Fibroblast of gingiva (primary cell): Measurements from ENCODE around the gene USP33.
"Not testable (repeated sequence)": the region's sequence is repeated elsewhere in the genome, so short reads cannot be mapped to it uniquely, and the experiment has no call there.

Experiments used
- DNase-seq: peaks from one replicate; pipeline ENCODE4 v3.0.0-alpha.2; 2011; ENCODE audit warnings: low read depth

USP33 gene

DNA sequence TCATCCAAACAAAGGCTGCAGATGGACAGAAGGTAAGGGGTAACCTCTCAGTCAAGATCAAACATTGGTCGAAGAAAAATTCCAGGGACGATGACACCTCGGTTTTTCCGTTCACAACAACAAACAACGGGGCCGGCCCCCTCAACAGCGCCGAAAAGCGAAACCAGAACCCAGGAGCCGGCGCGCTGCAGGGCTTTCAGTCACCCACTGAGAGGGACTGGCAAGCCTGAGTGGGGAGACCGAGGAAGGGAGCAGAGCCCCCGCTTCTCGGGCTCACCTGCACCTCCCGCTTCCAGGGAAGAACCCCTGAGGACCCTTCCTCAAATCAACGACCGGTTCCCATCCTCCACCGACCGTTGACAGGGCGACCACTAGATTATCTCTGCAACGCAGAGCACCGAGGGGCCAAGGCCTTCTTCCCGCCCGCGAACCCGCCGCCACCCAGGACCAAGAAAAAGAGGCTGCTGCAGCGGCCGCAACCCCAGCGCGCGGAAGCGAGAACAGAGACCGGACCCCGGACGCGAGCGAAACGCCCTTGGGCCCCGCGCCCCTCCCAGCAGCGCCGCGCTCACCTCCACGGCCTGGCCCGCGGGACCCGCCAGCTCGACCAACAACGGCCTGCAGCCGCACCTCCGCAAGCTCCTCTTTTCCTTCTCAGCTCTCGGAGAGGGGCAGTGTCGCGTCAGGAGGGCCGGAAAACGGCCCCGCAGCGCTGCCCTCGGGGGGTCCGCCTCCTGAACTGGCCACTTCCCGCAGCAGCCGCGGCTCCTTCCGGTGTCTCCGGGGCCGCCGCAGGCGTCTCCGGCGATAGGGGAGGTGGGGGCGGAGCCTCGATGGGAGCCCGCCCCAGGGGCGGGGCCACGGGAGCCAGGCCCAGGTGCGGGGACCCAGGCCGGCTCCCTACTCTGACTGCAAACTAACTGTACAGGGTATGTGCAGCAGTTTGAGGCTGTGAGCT is at the start of gene USP33:
TSS of gene USP33 (minus strand) at position 782 of the 958 bp plus-strand sequence. CDS start 18,155 bp downstream, outside the sequence.
- DNase-seq, result peak; percentile 71

DNA sequence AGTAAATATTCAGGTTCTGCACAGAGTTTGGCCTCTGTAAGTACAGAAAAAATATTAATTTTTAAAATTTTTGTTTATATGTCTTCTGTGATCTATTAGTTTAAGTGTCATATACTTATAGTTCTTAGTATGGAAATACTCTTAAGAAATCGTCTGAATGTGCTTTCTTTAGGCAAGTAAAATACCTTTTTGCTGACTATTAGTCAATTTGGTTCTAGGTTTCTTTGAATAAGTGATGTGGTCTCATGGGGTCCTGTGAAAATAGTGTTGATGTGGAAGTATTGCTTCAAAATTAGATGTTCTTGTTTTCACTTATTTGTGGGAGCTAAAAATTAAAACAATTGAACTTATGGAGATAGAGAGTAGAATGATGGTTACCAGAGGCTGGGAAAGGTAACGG is 43.7 kb upstream of the USP33 start:
- DNase-seq, result no peak

DNA sequence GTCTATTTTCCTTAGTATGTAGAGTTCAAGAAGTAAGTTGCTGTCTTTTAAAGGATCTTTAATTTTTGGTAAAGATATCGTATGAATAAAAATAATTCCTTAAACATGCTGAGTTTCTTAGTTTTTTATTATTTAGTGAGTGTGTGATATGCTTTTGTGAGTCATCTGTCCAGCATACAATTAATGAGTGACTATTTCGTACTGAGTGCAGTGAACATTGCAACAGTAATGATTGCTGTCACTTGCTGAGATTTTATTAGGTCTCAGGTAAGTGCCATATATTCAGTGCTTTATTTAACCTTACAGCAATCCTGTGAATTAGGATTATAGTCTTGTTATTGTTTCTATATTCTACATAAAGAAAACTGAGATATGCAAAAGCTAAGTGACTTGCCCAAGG is 42.4 kb upstream of the USP33 start:
- no peak for DNase-seq

DNA sequence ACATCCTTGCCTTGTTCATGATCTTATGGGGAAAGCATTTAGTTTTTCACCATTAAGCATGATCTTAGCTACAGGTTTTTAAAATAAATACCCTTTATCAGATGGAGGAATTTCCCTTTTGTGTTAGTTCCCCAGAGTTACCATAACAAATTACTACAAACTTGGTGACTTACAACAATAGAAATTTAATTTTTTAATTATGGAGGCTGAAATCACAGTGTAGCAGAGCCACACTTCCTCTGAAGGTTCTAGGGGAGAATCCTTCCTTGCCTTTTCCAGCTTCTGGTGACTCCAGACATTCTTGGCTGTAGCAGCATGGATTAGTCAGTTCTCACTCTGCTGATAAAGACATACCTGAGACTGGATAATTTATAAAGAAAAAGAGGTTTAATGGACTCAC is 38.3 kb upstream of the USP33 start:
- DNase-seq, result no peak

DNA sequence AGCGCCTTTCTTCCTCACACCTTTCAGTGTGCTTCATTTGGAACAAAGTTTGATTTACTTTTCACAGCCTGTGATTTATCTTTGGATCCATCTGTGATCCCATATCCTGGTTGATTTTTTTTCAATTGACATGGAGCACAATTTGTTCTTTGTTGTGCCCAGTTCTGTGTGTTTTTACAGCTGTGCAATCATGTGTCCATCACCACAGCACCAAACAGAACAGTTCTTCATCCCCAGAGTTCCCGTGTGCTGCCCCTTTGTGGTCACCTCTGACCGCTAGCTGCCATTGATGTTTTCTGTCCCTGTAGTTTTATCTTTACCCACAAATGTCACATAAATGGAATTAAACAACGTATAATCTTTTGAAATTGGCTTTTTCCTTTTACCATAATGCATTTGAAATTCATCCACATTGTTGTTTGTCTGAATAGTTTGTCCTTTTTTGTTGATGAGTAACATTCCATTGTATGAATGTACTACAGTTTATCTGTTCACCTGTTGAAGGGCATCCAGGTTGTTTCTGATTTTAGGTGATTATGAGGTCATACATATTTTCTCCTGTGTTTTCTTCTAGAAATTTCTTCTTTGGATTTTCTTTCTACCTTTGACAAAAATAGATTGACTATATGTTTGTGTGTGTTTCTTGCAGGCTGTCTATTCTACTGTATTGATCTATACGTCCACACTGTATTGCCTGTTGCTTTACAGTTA is 37.2 kb upstream of the USP33 start:
- DNase-seq, result no peak

DNA sequence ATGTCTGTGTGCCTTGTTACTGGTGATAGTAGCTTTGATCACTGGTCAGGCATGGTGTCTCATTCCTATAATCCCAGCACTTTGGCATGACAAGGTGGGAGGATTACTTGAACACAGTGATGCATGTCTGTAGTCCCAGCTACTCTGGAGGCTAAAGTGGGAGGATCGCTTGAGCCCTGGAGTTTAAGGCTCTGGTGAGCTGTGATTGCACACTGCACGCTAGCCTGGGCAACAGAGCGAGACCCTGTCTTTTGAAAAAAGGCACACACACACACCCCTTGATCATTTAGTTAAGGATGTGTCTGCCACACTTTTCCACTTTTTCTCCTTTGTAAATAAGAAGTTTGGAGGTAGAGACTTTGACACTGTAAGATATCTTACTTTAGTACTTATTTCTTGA is 34.9 kb upstream of the USP33 start:
- no peak for DNase-seq

DNA sequence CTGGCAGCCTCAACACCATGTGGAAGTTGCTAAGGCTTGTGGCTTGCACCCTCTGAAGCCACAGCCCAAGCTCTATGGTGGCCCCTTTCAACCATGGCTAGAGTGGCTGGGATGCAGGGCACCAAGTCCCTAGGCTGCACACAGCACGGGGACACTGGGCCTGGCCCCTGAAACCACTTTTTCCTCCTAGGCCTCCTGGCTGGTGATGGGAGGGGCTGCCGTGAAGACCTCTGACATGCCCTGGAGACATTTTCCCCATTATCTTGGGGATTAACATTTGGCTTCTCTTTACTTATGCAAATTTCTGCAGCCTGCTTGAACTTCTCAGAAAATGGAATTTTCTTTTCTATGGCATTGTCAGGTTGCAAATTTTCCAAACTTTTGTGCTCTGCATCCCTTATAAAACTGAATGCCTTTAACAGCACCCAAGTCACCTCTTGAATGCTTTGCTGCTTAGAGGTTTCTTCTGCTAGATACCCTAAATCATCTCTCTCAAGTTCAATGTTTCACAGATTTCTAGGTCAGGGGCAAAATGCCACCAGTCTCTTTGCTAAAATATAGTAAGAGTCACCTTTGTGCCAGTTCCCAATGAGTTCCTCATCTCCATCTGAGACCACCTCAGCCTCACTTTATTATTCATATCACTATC is 26.6 kb upstream of the USP33 start:
- not testable (repeated sequence) for DNase-seq

DNA sequence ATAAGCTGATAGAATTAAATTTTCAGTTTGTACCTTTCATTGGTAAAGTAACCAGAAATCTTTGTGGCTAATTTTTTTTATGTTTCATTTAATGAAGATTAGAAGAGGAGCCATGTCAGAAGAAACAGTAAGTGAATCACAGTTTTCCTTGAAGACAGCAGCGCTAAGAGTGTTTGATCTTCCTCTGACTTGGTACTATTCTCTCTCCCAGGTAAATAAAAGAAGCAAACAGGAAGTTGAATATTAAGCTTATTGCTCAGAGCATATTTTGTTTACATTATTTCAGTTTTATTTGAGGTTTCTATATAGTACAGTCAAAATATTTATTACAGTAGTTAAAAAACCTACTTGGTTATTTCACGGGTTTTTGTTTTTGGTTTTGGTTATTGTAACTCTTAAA is 23.5 kb upstream of the USP33 start:
- DNase-seq, result no peak

DNA sequence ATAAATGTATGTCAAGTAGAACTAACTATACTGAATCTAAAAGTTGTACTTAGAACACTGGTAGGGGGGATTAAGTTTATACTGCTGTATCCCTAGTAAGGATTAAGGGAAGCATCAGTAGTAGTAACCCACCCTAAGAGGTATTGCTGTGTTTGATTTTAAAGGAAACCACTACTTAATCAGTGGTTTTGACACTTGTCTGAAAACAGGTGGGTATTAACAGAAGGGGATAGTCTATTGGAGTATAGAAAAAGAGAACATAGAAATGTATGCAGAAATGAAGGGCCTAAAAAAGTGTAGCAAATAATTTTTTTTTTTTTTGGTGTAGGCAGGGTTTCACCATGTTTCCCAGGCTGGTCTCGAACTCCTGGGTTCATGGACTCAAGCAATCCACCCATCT is 22.0 kb upstream of the USP33 start:
- no peak for DNase-seq

DNA sequence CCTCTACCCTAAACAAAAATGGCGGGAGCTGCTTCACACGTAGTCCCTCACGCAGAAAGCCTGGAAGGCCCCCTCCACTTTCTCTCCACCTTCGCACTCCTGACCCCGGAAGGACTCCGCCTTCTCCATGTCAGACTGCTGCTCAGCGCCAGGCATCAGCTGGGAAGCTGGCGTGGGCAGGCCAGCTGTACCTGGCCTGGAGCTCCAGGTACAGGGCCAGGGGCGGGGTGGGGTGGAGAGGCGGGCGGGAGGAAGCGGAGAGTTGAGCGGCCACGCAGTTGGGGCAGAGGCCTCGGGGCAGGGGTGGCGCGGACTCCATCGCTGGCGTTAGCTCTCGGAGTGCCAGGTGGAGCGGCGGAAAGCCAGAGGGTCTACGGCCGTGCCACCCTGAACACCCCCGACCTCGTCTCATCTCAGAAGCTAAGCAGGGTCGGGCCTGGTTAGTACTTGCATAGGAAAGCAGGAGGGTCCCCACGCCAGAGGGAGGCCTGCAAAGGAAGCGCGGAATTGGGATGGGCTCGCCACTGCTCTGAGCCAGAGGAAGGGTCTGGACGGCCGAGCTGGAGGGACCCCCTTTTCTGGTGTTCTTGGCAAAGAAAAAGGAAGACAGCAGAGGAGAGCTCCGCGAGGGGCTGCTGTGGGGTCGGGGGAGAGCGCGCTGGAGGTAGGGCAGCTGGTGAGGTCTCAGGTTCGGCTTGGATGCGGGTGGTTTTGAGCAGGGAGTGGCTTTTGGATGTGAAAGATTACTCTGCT is 20.1 kb upstream of the USP33 start, which contains the start of gene MIGA1:
TSS of gene MIGA1 (plus strand) at position 121 of the 753 bp plus-strand sequence. CDS start 3,604 bp downstream, outside the sequence.
- peak; percentile 85 for DNase-seq

DNA sequence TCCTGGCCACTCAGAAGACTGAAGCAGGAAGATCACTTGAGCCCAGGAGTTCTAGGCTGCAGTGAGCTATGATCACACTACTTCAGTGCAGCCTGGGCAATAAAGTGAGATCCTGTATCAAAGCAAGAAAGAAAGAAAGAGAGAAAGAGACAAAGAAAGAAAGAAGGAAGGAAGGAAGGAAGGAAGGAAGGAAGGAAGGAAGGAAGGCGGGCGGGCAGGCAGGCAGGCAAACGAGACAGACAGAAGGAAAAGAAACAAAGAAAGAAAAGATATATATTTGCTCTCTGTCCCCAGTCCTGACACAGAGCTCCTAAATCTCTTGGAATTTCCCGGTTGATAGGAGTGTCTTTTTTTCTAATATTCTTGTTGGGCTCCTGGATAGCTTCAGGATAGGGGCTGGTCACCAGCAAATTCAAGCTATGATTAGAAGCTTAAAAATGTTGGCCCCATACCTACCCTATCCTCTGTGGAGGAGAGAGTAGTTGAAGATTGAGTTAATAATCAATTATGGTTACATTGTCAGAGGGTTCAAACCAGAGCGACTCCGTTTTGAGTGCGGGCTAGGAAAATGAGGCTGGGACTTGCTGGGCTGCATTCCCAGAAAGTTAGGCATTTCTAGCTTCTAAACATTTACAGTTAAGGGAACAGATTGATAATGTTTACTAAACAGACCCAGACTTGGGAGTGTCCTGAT is 16.5 kb upstream of the USP33 start:
- DNase-seq, result no peak

DNA sequence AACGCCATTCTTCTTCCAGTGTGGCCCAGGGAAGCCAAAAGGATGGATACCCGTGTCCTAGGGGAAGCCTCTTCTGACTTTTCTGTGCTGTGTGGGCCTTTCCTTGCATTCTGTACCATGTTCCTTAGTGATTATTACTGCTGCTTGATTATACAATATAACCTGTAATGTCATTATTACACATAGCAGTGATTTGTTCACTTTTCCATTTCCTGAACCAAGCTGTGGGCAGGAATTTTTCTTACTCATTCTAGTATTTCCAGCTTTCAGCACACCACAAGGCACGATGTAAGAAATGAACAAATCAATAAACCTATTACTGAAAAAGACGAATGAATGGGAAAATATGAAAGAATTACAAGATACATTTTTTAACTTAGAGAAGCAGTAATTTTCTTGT is 8.4 kb upstream of the USP33 start:
- DNase-seq, result no peak

DNA sequence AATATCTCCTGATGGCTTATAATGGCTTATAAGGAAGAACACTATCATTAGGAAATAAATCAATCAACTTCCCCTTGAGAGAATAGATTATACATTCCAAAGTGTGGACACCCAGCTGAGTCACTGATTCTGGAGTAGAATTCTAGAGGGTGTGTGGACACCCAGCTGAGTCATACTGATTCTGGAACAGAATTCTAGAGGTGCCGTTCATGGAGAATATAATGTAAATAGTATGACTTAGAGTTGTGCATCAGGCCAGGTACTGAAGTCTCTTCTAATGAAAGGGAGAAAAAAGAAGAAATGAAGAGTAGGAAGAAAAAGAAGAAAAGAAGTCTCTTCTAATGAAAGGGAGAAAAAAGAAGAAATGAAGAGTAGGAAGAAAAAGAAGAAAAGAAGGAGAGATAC is 2.4 kb upstream of the USP33 start:
- peak; percentile 64 for DNase-seq

DNA sequence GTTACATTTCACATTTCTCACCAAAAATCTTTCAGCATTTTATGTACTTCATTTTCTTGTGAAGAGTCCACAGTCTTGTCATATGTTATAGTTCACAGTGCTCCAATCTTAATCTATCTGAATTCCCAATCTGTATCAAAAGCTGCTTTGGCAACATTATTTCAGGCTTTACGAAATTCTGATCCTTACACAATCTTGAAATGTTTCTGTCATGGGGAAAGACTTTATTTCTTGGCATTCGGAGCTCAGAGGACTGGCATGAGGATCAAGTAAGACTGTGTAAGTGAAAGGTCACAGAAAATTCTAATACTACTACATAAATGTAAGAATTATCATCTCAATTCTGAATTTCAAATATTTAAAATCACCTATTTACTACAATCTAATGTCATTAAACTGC is 2.0 kb downstream of the USP33 start:
- peak; percentile 86 for DNase-seq

DNA sequence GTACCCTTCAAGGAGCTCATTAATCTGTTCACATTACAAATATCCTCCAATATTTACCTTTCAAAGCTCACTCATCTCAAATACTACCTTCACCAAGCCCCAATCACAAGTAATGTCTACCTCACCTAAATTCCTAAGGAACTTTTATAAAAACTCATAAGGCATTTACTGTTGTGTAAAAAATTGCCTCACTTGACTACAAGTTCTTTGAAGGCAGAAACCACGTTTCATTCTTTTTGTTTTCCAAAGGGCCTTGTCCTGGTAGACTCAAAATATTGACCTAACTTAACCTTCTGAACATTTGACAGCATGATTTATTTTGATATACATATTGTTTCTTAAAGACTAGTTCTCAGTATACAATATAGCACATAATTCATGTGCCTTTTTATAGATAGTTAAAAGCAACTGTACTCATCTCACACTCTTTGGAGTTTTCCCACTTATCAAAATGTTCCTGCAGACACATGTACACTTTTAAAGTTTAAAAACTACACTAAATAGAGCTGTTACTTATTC is 2.5 kb downstream of the USP33 start:
- no peak for DNase-seq

DNA sequence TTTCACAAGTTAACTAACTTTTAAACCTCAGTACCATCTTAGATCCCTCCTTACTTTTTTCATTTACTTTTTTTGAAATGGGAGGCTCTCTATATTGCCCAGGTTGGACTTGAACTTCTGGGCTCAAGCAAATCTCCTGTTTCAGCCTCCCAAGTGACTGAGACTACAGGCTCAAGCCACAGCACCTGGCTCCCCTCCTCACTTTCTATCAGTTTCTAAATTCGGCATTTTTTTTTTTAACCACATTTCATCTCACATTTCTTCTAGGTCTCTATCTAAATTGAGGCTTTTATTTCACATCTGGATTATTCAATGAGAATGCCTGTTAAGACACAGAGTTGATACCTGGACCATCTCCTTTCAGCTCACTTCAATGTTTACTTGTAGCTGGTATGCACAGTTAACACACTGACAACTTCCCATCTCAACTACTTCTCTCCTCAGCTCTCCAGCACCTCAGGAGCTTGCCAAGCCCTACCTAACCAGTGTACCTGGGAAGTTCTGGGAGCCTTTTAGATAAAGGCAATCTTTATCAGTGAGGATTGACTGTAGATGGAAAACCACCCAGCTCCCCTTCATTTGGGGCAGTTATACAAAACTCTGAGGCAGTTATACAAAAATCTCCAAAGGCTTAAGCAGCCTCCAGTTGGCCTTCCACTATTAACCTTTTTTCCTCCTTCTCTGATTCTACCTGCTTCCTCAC is 3.4 kb downstream of the USP33 start:
- no peak for DNase-seq

DNA sequence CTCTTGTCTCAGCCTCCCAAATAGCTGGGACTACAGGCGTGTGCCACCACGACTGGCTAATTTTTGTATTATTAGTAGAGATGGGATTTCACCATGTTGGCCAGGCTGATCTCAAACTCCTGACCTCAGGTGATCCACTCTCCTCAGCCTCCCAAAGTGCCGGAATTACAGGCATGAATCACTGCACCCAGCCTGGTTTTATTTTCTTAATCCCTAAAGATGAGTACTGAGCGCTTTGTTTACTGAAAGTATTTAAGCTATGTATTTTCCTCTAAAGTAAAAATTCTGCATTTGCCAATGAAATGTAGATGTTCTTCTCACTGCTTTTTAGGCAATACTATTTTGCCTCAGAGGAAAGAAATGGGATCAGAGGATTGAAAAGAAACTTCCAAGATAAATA is 10.2 kb downstream of the USP33 start:
- DNase-seq, result not testable (repeated sequence)

DNA sequence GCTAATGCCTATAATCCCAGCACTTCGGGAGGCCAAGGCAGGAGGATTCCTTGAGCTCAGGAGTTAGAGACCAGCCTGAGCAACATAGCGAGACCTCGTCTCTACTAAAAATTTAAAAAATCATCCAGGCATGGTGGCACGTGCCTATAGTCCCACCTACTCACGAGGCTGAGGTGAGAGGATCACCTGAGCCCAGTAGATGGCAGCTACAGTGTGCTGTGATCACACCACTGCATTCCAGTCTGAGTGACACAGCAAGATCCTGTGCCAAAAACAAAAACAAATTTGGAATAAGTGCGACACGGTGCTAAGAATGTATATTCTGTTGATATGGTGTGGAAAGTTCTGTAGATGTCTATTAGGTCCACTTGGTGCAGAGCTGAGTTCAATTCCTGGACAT is 15.1 kb downstream of the USP33 start:
- DNase-seq, result no peak

DNA sequence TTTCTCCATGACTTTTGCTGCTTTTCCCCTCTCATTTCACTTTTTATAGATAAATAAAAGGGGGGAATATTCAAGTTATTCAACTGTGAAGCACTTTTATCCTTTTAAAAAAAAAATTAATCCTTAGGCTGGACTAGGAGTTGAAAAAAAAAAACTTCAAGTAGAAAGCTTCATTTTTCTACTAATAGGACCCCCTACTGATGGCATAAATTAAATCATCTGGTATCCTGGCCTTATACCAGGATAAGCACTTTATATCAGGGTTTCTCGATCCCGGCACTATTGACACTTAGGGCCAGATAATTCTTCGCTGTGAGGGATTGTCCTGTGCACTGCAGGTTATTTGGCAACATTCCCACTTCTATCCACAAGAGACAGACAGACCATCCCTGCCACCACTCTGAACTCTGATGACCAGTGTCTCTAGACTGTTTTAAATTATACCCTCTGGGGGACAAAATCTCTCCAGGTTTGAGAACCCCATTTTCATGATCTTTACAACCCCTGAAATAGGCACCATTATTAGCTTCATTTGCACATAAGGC is 17.6 kb downstream of the USP33 start:
- no peak for DNase-seq

DNA sequence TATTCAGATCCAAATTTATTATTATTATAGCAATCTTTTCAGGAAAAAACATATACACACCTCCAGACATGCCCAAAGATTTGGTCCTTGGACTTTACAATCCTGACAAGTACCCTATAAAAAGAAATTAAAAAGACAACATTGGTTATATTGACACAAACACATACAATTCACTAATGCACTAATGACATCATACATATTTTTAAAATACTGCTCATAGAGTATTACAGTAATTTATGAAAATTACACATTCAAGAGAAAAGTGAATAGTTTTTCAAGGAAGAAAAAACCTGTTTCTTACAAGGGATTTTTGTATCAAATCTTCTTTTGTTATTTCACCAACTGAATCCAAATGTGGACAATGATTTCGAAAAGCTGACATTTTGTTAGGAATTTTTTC is 18.3 kb downstream of the USP33 start:
- DNase-seq, result no peak
